AG10803 (cell line): ENCODE results near the gene ZNF8.

Source experiments
- DNase-seq: peaks from one replicate; pipeline ENCODE4 v3.0.0; 2010; ENCODE audit warnings: low read depth
- H3K4me3 ChIP-seq: 2 replicates; pipeline ENCODE4 v1.5.1; 2011; ENCODE audit warnings: mild to moderate bottlenecking, low read length, control low read depth
- TF ChIP-seq, protein P1 (sequence below): conservative IDR thresholded peaks from 2 replicates; pipeline ENCODE4 v1.5.1; 2011; ENCODE audit warnings: mild to moderate bottlenecking, low read length, control low read depth, inconsistent platforms

The ZNF8 gene

DNA sequence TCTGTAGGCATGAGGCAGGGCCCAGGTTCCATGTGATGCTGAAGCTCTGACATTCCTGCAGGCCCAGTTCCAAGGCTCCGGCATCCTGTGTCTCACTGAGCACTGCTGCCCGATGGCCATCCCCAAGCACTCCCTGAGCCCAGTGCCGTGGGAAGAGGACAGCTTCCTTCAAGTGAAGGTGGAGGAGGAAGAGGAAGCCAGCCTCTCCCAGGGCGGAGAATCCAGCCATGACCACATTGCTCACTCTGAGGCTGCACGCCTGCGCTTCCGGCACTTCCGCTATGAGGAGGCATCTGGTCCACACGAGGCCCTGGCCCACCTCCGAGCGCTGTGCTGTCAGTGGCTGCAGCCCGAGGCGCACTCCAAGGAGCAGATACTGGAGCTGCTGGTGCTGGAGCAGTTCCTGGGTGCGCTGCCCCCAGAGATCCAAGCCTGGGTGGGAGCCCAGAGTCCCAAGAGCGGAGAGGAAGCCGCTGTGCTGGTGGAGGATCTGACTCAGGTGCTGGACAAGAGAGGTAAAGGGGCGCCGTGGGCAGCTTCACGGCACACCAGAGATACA lies 56.0 kb downstream of the ZNF8 start:
- no peak overlapping the region for H3K4me3 ChIP-seq
- DNase-seq, result no peak
- TF ChIP-seq, protein P1, sequence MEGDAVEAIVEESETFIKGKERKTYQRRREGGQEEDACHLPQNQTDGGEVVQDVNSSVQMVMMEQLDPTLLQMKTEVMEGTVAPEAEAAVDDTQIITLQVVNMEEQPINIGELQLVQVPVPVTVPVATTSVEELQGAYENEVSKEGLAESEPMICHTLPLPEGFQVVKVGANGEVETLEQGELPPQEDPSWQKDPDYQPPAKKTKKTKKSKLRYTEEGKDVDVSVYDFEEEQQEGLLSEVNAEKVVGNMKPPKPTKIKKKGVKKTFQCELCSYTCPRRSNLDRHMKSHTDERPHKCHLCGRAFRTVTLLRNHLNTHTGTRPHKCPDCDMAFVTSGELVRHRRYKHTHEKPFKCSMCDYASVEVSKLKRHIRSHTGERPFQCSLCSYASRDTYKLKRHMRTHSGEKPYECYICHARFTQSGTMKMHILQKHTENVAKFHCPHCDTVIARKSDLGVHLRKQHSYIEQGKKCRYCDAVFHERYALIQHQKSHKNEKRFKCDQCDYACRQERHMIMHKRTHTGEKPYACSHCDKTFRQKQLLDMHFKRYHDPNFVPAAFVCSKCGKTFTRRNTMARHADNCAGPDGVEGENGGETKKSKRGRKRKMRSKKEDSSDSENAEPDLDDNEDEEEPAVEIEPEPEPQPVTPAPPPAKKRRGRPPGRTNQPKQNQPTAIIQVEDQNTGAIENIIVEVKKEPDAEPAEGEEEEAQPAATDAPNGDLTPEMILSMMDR, result no peak

DNA sequence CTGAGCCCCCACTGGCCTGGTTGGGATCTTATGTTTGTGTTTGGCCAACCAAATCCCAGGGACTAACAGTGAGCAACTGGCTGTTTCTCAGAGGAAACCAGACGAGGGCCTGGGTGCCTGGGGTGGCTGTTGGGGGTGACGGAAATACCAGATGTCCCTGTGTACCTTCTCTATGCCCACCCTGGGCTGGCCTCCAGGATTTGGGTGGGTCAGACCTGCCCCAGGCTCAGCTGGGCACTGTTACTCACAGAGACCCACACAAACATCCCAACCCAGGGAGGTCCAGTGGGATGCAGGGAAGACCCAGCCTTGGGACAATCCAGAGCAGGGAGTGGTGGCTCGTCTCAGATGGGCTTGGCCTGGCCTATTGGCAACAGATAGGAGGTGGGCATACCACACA lies 56.9 kb downstream of the ZNF8 start:
- no peak for DNase-seq
- H3K4me3 ChIP-seq, result no peak overlapping the region
- TF ChIP-seq, protein P1, result no peak

DNA sequence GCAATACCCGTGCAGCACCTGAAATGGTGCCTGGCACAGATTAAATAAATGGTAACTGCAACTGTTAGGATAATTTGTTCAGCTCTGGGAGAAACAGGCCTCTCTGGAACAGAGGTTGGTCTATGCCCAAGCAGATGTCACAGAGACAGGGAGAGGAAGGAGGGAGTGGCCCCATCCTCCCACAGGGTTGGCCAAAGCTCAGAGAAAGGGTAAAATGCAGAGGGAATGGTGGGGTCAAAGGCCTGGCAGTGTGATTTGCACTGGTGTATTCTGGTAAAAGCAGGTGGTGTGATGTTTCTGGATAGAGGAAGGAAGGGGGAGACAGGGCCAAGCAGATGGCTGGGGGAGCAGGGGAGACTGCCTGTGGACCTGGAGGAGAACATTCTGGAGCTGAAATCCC lies 57.5 kb downstream of the ZNF8 start:
- no peak for DNase-seq
- TF ChIP-seq, protein P1, result no peak
- H3K4me3 ChIP-seq, result no peak overlapping the region

DNA sequence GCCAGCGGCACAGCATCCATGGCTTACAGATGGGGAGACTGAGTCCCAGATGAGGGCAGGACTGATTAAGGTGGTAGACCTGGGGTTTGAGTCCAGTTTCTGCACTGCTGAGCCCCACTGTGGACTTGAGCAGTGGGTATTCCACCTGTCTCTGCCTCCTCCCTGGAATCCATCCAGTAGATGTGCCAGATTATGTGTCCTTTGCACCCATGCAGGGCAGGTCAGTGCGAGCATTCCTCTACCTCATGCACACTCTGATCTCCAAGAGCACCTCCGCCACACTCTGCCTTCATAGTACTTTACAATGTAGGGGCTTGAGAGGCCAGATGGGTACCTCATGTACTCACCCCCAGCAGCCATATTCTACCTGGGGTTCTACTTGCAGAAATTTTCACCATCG lies 58.1 kb downstream of the ZNF8 start:
- no peak for DNase-seq
- H3K4me3 ChIP-seq, result no peak overlapping the region
- TF ChIP-seq, protein P1, result no peak

DNA sequence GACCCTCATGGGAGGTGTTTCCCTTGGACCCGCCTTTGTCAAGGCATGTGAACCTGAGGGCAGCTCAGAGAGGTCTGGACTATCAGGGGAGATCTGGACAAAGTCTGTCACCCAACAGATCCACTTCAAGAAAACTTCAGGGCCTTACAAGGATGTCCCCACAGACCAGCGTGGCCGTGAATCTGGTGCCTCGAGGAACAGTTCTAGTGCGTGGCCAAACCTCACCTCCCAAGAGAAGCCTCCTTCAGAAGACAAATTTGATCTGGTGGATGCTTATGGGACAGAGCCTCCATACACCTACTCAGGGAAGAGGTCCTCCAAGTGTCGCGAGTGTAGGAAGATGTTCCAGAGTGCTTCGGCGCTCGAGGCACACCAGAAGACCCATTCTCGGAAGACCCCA lies 59.6 kb downstream of the ZNF8 start:
- DNase-seq, result no peak
- H3K4me3 ChIP-seq, result no peak overlapping the region
- TF ChIP-seq, protein P1, result no peak

DNA sequence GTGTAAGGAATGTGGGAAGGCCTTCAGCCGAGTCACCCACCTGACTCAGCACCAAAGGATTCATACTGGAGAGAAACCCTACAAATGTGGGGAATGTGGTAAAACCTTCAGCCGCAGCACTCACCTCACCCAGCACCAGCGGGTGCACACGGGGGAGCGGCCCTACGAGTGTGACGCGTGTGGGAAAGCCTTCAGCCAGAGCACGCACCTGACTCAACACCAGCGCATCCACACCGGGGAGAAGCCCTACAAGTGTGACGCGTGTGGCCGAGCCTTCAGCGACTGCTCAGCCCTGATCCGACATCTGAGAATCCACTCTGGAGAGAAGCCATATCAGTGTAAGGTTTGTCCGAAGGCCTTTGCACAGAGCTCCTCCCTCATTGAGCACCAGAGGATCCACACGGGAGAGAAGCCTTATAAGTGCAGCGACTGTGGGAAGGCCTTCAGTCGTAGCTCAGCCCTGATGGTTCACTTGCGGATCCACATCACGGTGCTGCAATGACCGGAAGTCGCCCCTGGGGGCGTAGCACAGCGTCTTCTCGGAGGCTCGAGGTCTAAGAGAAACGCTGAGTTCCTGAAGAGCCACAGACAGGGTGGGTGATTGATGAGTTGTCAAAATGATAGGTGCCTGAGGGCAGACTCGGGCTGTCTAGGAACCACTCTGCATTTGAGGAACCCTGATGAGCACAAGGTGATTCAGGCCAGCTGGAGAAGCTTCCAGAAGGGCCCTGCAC lies 60.2 kb downstream of the ZNF8 start:
- TF ChIP-seq, protein P1, result no peak
- no peak overlapping the region for H3K4me3 ChIP-seq
- DNase-seq, result no peak

DNA sequence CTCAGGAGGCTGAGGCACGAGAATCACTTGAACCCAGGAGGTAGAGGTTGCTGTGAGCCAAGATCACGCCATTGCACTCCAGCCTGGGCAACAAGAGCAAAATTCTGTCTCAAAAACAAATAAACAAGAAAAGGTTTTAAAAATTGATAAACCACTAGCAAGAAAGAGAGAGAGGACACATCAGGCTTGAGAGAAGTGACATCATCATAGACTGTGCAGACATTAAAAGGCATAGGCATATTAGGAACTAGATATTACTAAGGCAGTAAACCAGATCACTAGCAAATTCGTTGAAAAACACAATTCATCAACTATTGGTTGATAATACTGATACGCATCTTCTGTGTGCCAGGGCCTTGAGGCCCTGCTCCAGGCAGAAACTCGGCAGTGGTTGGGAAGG lies 66.8 kb downstream of the ZNF8 start:
- H3K4me3 ChIP-seq, result no peak overlapping the region
- TF ChIP-seq, protein P1, result no peak
- no peak for DNase-seq
